Kidney (tissue), 14 donors: ENCODE results near the gene PLEKHA8. TPM values are rescaled to one million over a fixed set of nuclear protein-coding genes. Genes with fewer than 3 reads are reported as not detected.

Experiments
- DNase-seq, 5 donors: peaks; one replicate each; pipeline ENCODE4 v3.0.0-alpha.2; 2013 to 2020
- FAIRE-seq: peaks from 2 replicates; lab custom pipeline; 2012; peaks lifted over from hg19 to GRCh38; lab: Jason Lieb, UNC
- H3K27ac ChIP-seq, 2 donors: one replicate each; pipeline ENCODE4 v1.7.0; 2013; ENCODE audit warnings: low read depth in 2 of 2, low read length in 2 of 2, inconsistent platforms in 1 of 2
- H3K27me3 ChIP-seq: one replicate; pipeline ENCODE4 v1.7.1; 2013; ENCODE audit warnings: low read length, inconsistent platforms; ENCODE audit not compliant: control insufficient read depth, insufficient read depth
- H3K36me3 ChIP-seq, 3 donors: one replicate each; pipeline versions ENCODE4 v1.7.0 to v1.7.1; 2013; ENCODE audit warnings: low read length in 3 of 3, control low read depth in 1 of 3, inconsistent platforms in 1 of 3; ENCODE audit not compliant: insufficient read depth in 3 of 3, control insufficient read depth in 2 of 3
- H3K4me1 ChIP-seq, 3 donors: one replicate each; pipeline versions ENCODE4 v1.7.0 to v1.7.1; 2013; ENCODE audit warnings: low read length in 3 of 3, inconsistent platforms in 1 of 3, low read depth in 1 of 3; ENCODE audit not compliant: control insufficient read depth in 2 of 3, insufficient read depth in 2 of 3
- H3K4me3 ChIP-seq, 3 donors: one replicate each; pipeline versions ENCODE4 v1.7.0 to v1.8.1; 2013; ENCODE audit warnings: low read length in 3 of 3, control low read depth in 1 of 3, inconsistent platforms in 1 of 3
- H3K9ac ChIP-seq, 3 donors: one replicate each; pipeline versions ENCODE4 v1.7.0 to v1.7.1; 2013; ENCODE audit warnings: low read length in 3 of 3, control low read depth in 1 of 3, inconsistent platforms in 1 of 3
- H3K9me3 ChIP-seq, 3 donors: one replicate each; pipeline versions ENCODE4 v1.7.0 to v1.7.1; 2013; ENCODE audit warnings: low read length in 3 of 3, control low read depth in 1 of 3, inconsistent platforms in 1 of 3; ENCODE audit not compliant: control insufficient read depth in 2 of 3, insufficient read depth in 1 of 3
- intact Hi-C: fragments of 100-400 bp; cut with DNase I; formaldehyde crosslinking; loops from one replicate; pipeline ENCODE4 v1.11.1; 2022
- polyA plus RNA-seq: library from polyadenylated mRNA; stranded (reverse); fragments of 350-450 nt; fragmentation: Illumina TruSeq; extraction: RNeasy Lipid Tissue Mini Kit (QIAGEN cat#74804); gene quantifications from one replicate; pipeline ENCODE4 v1.2.3, GENCODE V29; 2014; ENCODE audit warnings: low read depth, low replicate concordance; ENCODE audit not compliant: insufficient read depth
- total RNA-seq: library from RNA; stranded (reverse); fragmentation: NEBNext Ultra II Directional; extraction: Animal tissue kit (Norgen Biotek cat#: 25700); gene quantifications from one replicate; pipeline ENCODE4 v1.2.1, GENCODE V29; 2021
- TF ChIP-seq, protein P1 (sequence below): IDR thresholded peaks from 3 replicates; pipeline ENCODE4 v1.5.1; 2012; ENCODE audit warnings: mild to moderate bottlenecking, moderate library complexity, borderline replicate concordance; ENCODE audit not compliant: insufficient read depth; ENCODE audit errors: extremely low read depth
- donor health status: control.
- donor health status: control.
- donor health status: control.
- donor health status: control.
- donor health status: control.
- donor health status: DM: yes; HTN: yes; CAD: no.
- donor health status: Normal renal cell carcinoma (clear cell type).

PLEKHA8 gene
- total and polyA plus RNA-seq, 2 donors from 2014 or later = 4.8 to 8.5 TPM

DNA sequence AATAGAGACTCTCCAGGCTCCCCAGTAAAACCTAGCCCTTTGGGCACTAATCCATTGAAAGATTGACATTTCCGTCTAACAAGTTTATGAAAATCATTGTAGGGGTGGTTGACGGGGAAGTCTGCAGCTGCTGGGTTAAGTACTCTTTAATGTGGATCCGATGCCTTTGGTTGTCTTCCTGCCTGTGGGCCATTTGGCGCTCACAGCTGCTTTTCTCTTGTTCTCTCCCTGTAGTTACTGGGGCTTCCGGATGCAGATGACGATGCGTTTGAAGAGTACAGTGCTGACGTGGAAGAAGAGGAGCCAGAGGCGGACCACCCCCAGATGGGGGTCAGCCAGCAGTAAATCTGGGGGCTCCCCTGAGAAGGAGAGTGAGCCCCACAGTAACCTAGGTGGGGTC is 129.0 kb downstream of the PLEKHA8 start:
- H3K4me1 ChIP-seq = peaks cover 0 to 13% (median 7%) of the 10 kb centered on the region in 3 donors
- no peak for DNase-seq
- H3K27ac ChIP-seq = no peak overlapping the region
- intact Hi-C loops = no loop called here
- no peak overlapping the region for H3K4me3 ChIP-seq
- H3K9ac ChIP-seq = no peak overlapping the region
- peaks cover 0 to 5% (median 5%) of the 10 kb centered on the region in 3 donors for H3K36me3 ChIP-seq
- H3K9me3 ChIP-seq = no peaks in the 10 kb centered on the region
- no peak for FAIRE-seq
- no peaks in the 10 kb centered on the region for H3K27me3 ChIP-seq
- TF ChIP-seq, protein P1, sequence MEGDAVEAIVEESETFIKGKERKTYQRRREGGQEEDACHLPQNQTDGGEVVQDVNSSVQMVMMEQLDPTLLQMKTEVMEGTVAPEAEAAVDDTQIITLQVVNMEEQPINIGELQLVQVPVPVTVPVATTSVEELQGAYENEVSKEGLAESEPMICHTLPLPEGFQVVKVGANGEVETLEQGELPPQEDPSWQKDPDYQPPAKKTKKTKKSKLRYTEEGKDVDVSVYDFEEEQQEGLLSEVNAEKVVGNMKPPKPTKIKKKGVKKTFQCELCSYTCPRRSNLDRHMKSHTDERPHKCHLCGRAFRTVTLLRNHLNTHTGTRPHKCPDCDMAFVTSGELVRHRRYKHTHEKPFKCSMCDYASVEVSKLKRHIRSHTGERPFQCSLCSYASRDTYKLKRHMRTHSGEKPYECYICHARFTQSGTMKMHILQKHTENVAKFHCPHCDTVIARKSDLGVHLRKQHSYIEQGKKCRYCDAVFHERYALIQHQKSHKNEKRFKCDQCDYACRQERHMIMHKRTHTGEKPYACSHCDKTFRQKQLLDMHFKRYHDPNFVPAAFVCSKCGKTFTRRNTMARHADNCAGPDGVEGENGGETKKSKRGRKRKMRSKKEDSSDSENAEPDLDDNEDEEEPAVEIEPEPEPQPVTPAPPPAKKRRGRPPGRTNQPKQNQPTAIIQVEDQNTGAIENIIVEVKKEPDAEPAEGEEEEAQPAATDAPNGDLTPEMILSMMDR = no peak

DNA sequence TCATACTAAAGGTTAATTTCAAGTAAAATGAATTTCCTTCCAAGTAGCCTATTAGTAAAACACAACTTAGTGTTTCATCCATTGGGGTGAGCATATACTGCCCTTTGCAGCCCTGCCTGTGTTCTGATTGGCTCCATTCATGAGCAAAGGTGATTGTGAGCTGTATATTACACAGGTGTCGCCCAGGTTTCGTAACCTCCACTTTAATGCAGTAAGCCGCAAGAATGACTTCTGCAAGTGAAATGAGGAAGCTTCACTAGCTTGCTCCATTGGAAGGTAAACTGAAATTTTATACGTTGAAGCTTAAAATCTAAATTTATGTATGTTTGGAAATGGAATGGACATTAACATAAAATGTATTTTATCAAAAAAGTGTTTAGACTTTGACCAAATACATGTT is 131.0 kb downstream of the PLEKHA8 start:
- intact Hi-C loops = no loop called here

DNA sequence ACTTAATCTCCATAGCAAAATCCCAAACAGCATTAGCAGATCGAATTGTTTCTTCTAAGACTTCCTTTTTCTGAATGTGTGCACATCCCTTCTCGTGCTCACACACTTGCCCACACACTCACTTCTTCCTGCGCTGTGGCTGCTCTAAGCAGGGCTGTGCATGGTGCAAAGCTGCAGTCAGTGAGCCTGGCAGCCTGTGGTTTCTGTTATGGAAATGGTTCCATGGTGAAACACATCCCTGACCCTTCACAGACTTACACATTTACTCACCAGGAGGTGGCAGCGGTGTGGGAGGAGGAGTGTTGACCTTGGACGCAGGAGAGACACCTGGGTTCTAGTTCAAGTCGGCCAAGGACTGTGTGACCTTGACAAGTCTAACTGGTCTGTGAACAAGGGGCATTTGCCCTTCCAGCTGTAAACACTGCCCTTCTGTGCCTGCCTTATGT is 131.5 kb downstream of the PLEKHA8 start:
- Histone ChIP-seq H3K27ac (peak overlapping the region; percentile 60 to 62), H3K4me1 (peaks cover 0 to 31% (median 12%) of the 10 kb centered on the region in 3 donors), H3K9me3 (no peaks in the 10 kb centered on the region), H3K27me3 (no peaks in the 10 kb centered on the region), H3K4me3 (no peak overlapping the region), H3K36me3 (peaks cover 0 to 2% (median 0%) of the 10 kb centered on the region in 3 donors), H3K9ac (peak overlapping the region in 1 of 3 donors; percentile 66)
- DNase-seq = peak in 2 of 5 donors; percentile 54 to 58
- TF ChIP-seq, protein P1 = no peak
- no peak for FAIRE-seq
- intact Hi-C loops = no loop called here

More for the DNA sequence above, 131.0 kb downstream of the PLEKHA8 start:
- FAIRE-seq (no peak), DNase-seq (no peak)
- H3K9me3 ChIP-seq = no peaks in the 10 kb centered on the region
- no peak overlapping the region for H3K27ac ChIP-seq
- H3K36me3 ChIP-seq = peaks cover 0 to 2% (median 2%) of the 10 kb centered on the region in 3 donors
- H3K27me3 ChIP-seq = no peaks in the 10 kb centered on the region
- TF ChIP-seq, protein P1 = no peak
- no peak overlapping the region for H3K4me3 ChIP-seq
- peak overlapping the region in 1 of 3 donors; percentile 10 for H3K9ac ChIP-seq
- peaks cover 0 to 30% (median 7%) of the 10 kb centered on the region in 3 donors for H3K4me1 ChIP-seq
